MCF 10A (cell line): ENCODE data around the gene DIP2C. TPM values are rescaled to one million over a fixed set of nuclear protein-coding genes. Genes with fewer than 3 reads are reported as not detected.

Experiments
- BruUV-seq: library from RNA; stranded (reverse); fragments of 400-500 nt; replicated peaks from 2 replicates; lab custom pipeline; 2021; lab: Mats Ljungman, UMichigan
- CTCF ChIA-PET: fragments of 300-600 bp; sonication (Branson Sonifier 250); formaldehyde crosslinking; extraction: SDS; loops from one replicate; lab custom pipeline; 2021; ENCODE audit warnings: antibody characterized with exemption, inconsistent platforms; lab: Yijun Ruan, JAX
- POLR2A ChIA-PET: fragments of 300-600, 350-650 bp; sonication (Branson Sonifier 250); formaldehyde crosslinking; extraction: SDS; loops from one replicate; lab custom pipeline; 2020; ENCODE audit warnings: antibody characterized with exemption, inconsistent platforms; lab: Yijun Ruan, JAX
- DNase-seq: peaks from one replicate; pipeline ENCODE4 v3.0.0-alpha.2; 2018; ENCODE audit not compliant: unreplicated experiment
- H3K27ac Mint-ChIP-seq: one replicate; pipeline ENCODE4 v1.8.0; 2022; ENCODE audit warnings: mild to moderate bottlenecking, low read depth, mixed read lengths; ENCODE audit not compliant: unreplicated experiment
- H3K27me3 Mint-ChIP-seq: one replicate; pipeline ENCODE4 v1.8.0; 2022; ENCODE audit warnings: mixed read lengths; ENCODE audit not compliant: insufficient read depth, unreplicated experiment
- H3K36me3 Mint-ChIP-seq: one replicate; pipeline ENCODE4 v1.8.0; 2022; ENCODE audit warnings: mild to moderate bottlenecking, moderate library complexity, mixed read lengths; ENCODE audit not compliant: insufficient read depth, unreplicated experiment
- H3K4me1 Mint-ChIP-seq: one replicate; pipeline ENCODE4 v1.8.0; 2022; ENCODE audit warnings: mixed read lengths; ENCODE audit not compliant: insufficient read depth, unreplicated experiment
- H3K4me3 Mint-ChIP-seq: one replicate; pipeline ENCODE4 v1.8.0; 2022; ENCODE audit warnings: mild to moderate bottlenecking, moderate library complexity, mixed read lengths; ENCODE audit not compliant: unreplicated experiment
- H3K9me3 Mint-ChIP-seq: one replicate; pipeline ENCODE4 v1.8.0; 2022; ENCODE audit warnings: mixed read lengths; ENCODE audit not compliant: unreplicated experiment
- CTCF ChIP-seq: fragments of 200-600 bp; IDR thresholded peaks from one replicate; pipeline ENCODE4 v1.8.0; 2022; ENCODE audit warnings: antibody characterized with exemption, mild to moderate bottlenecking; ENCODE audit not compliant: unreplicated experiment
- intact Hi-C: fragments of 100-400 bp; cut with micrococcal nuclease; formaldehyde crosslinking; loops from 2 replicates; pipeline ENCODE4 v1.14.1; 2022
- total RNA-seq: library from RNA; stranded (reverse); gene quantifications from 2 replicates; pipeline ENCODE4 v1.2.3, GENCODE V29; 2022

The DIP2C gene
- total RNA-seq, 1 experiment from 2014 or later, result 0.37 TPM

GRCh38 chr10:366186-366585 is 323.3 kb downstream of the DIP2C start:
- no peak for DNase-seq
- POLR2A ChIA-PET, result no interaction called here
- intact Hi-C loops, result no loop called here
- no peak for TF ChIP-seq CTCF
- no peak overlapping the region for H3K4me3 Mint-ChIP-seq
- no peaks in the 10 kb centered on the region for H3K36me3 Mint-ChIP-seq
- H3K9me3 Mint-ChIP-seq, result no peaks in the 10 kb centered on the region
- H3K4me1 Mint-ChIP-seq, result peaks cover 5% of the 10 kb centered on the region
- CTCF ChIA-PET, result no interaction called here
- no TSS peak for BruUV-seq
- peaks cover 21% of the 10 kb centered on the region for H3K27me3 Mint-ChIP-seq
- no peak overlapping the region for H3K27ac Mint-ChIP-seq

- intact Hi-C loops, result no loop called here
- H3K27ac Mint-ChIP-seq, result no peak overlapping the region
- no peak overlapping the region for H3K4me3 Mint-ChIP-seq
- no peaks in the 10 kb centered on the region for H3K36me3 Mint-ChIP-seq
- no peak for TF ChIP-seq CTCF
- peaks cover 21% of the 10 kb centered on the region for H3K27me3 Mint-ChIP-seq
- H3K9me3 Mint-ChIP-seq, result no peaks in the 10 kb centered on the region
- DNase-seq, result no peak
- POLR2A ChIA-PET, result no interaction called here
- no peaks in the 10 kb centered on the region for H3K4me1 Mint-ChIP-seq
- BruUV-seq, result no TSS peak
- CTCF ChIA-PET, result no interaction called here
These were observed 325.1 kb downstream of the DIP2C start for GRCh38 chr10:364267-364775.

GRCh38 chr10:363152-363551 is 326.3 kb downstream of the DIP2C start:
- no peaks in the 10 kb centered on the region for H3K36me3 Mint-ChIP-seq
- BruUV-seq, result no TSS peak
- TF ChIP-seq CTCF, result no peak
- H3K9me3 Mint-ChIP-seq, result no peaks in the 10 kb centered on the region
- no peak overlapping the region for H3K4me3 Mint-ChIP-seq
- no peaks in the 10 kb centered on the region for H3K4me1 Mint-ChIP-seq
- POLR2A ChIA-PET, result interaction anchor here (0.7 to 1.4 kb wide), 3 partner anchors 9 to 124 kb away, joined by 3 to 4 read pairs (median 3); no protein-coding TSS in a partner anchor
- H3K27me3 Mint-ChIP-seq, result peaks cover 21% of the 10 kb centered on the region
- no peak for DNase-seq
- no peak overlapping the region for H3K27ac Mint-ChIP-seq
- intact Hi-C loops, result no loop called here
- CTCF ChIA-PET, result no interaction called here

- H3K27me3 Mint-ChIP-seq, result peaks cover 21% of the 10 kb centered on the region
- no TSS peak for BruUV-seq
- H3K27ac Mint-ChIP-seq, result no peak overlapping the region
- intact Hi-C loops, result no loop called here
- ChIA-PET CTCF (interaction anchor here (0.6 kb wide), 1 partner anchor 65 kb away, joined by 3 read pairs; no protein-coding TSS in a partner anchor), POLR2A (interaction anchor here (0.7 kb wide), 2 partner anchors 163 to 370 kb away, joined by 3 to 4 read pairs; no protein-coding TSS in a partner anchor)
- no peak for DNase-seq
- no peak overlapping the region for H3K4me3 Mint-ChIP-seq
- no peaks in the 10 kb centered on the region for H3K9me3 Mint-ChIP-seq
- TF ChIP-seq CTCF, result no peak
- H3K36me3 Mint-ChIP-seq, result no peaks in the 10 kb centered on the region
- no peaks in the 10 kb centered on the region for H3K4me1 Mint-ChIP-seq
These were observed 328.0 kb downstream of the DIP2C start for GRCh38 chr10:361203-362081.
